ENCODE results near the gene FZD1.

DNA sequence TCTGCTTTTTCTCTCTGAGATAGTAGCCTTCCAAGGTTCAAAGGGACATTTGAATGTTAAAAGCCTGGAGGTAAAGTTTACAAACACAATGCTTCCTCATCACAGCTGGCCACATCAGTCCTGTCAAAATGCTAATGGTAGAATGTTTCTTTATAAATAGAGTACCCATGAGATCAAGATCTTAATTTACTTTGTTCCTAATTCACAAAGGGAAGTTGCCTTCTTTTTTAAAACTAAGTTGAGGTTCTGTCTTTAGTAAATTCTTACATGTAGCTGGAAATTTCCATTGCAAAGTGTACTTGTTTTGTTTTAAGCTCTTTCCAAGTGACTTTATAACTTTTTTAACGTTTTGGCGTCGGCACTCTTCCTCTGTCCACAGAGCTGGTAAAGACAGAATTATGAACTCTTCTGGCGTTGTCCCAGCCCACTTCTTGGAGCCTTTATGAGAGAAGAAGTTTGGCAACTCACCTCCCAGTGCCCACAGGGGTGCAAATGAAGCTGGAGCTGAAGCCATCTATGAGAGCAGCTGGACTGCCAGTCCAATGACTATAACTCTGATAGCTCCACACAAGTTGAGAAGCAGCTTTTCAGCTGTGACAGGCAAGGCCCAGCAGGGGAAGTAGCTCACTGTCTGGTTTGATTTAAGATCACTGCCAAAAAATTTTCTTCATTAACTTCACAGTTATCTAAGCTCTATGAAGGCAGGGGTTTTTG is 23.3 kb downstream of the FZD1 start:
- TF ChIP-seq, protein P1, sequence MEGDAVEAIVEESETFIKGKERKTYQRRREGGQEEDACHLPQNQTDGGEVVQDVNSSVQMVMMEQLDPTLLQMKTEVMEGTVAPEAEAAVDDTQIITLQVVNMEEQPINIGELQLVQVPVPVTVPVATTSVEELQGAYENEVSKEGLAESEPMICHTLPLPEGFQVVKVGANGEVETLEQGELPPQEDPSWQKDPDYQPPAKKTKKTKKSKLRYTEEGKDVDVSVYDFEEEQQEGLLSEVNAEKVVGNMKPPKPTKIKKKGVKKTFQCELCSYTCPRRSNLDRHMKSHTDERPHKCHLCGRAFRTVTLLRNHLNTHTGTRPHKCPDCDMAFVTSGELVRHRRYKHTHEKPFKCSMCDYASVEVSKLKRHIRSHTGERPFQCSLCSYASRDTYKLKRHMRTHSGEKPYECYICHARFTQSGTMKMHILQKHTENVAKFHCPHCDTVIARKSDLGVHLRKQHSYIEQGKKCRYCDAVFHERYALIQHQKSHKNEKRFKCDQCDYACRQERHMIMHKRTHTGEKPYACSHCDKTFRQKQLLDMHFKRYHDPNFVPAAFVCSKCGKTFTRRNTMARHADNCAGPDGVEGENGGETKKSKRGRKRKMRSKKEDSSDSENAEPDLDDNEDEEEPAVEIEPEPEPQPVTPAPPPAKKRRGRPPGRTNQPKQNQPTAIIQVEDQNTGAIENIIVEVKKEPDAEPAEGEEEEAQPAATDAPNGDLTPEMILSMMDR (IDR thresholded peaks at IDR 0.05): no peak
- no peak for TF ChIP-seq POLR2A (IDR thresholded peaks at IDR 0.05)
